B cell (primary cell): ENCODE results near the gene PLA2G4C. TPM values are rescaled to one million over a fixed set of nuclear protein-coding genes. Genes with fewer than 3 reads are reported as not detected.

Experiments used
- ATAC-seq: fragments of 200-7000 bp; cut with Tn5 transposase; one replicate; pipeline ENCODE4 v1.10.0; 2021; ENCODE audit warnings: low read depth, mild to moderate bottlenecking, moderate number of reproducible peaks, moderate library complexity
- CTCF ChIA-PET: fragments of 350-600 bp; sonication (Branson Sonifier 250); formaldehyde crosslinking; loops from one replicate; lab custom pipeline; 2021; ENCODE audit warnings: antibody characterized with exemption, inconsistent platforms; lab: Charles Lee
- POLR2A ChIA-PET: fragments of 350-600 bp; sonication (Branson Sonifier 250); formaldehyde crosslinking; loops from one replicate; lab custom pipeline; 2021; ENCODE audit warnings: antibody characterized with exemption; lab: Charles Lee
- DNase-seq: peaks from one replicate; pipeline ENCODE4 v3.0.0; 2013
- H2AFZ ChIP-seq: 2 replicates; pipeline ENCODE4 v1.6.1; 2012; ENCODE audit warnings: mild to moderate bottlenecking, low read depth, low read length; ENCODE audit not compliant: insufficient read depth, poor library complexity, severe bottlenecking
- H3K27ac ChIP-seq, 2 donors: 1 replicate in 1 of 2; 2 replicates in 1 of 2; pipeline ENCODE4 v1.5.1; 2012 to 2013; ENCODE audit warnings: low read length in 2 of 2, mild to moderate bottlenecking in 2 of 2, moderate library complexity in 1 of 2
- H3K27me3 ChIP-seq, 4 experiments: fragments of 200-600 bp in 1 of 4; sonication (generic) in 1 of 4; replicated peaks in 1 of 4; 1 replicate in 2 of 4; 2 replicates in 2 of 4; pipeline versions ENCODE4 v1.6.1 to v1.7.0; 2013 to 2016; ENCODE audit warnings: low read length in 3 of 4, mild to moderate bottlenecking in 2 of 4, mixed read lengths in 1 of 4, moderate library complexity in 1 of 4; ENCODE audit not compliant: insufficient read depth in 4 of 4, control insufficient read depth in 3 of 4; ENCODE audit errors: control extremely low read depth in 1 of 4
- H3K36me3 ChIP-seq, 2 experiments: replicated peaks in 1 of 2; 1 replicate in 1 of 2; 2 replicates in 1 of 2; pipeline versions ENCODE4 v1.6.1 to v1.7.1; 2013; ENCODE audit warnings: low read length in 1 of 2; ENCODE audit not compliant: insufficient read depth in 2 of 2, control insufficient read depth in 1 of 2; ENCODE audit errors: control extremely low read depth in 1 of 2, extremely low read depth in 1 of 2
- H3K4me1 ChIP-seq, 2 donors: fragments of 200-600 bp in 1 of 2; sonication (generic) in 1 of 2; 1 replicate in 1 of 2; 2 replicates in 1 of 2; pipeline versions ENCODE4 v1.5.1 to v1.6.1; 2013 to 2017; ENCODE audit warnings: low read length in 2 of 2; ENCODE audit not compliant: control insufficient read depth in 2 of 2, insufficient read depth in 2 of 2
- H3K4me2 ChIP-seq: replicated peaks from 2 replicates; pipeline ENCODE3; 2012; ENCODE audit warnings: mild to moderate bottlenecking, low read depth, low read length; ENCODE audit not compliant: poor library complexity, severe bottlenecking
- H3K4me3 ChIP-seq, 5 experiments: fragments of 200-600 bp in 1 of 5; sonication (generic) in 1 of 5; 1 replicate in 3 of 5; 2 replicates in 2 of 5; pipeline versions ENCODE4 v1.5.1 to v1.7.0; 2011 to 2016; ENCODE audit warnings: low read length in 4 of 5, mild to moderate bottlenecking in 4 of 5, low read depth in 2 of 5, control low read depth in 1 of 5, moderate library complexity in 1 of 5; ENCODE audit not compliant: insufficient read depth in 1 of 5; ENCODE audit errors: control extremely low read depth in 1 of 5, extremely low read depth in 1 of 5
- H3K79me2 ChIP-seq: fragments of 200-600 bp; sonication (generic); one replicate; pipeline ENCODE4 v1.6.0; 2016; ENCODE audit warnings: low read length; ENCODE audit not compliant: control insufficient read depth, insufficient read depth
- H3K9ac ChIP-seq: fragments of 200-600 bp; sonication (generic); 2 replicates; pipeline ENCODE4 v1.6.1; 2017; ENCODE audit warnings: mild to moderate bottlenecking, low read length, moderate library complexity
- H3K9me3 ChIP-seq, 3 donors: one replicate each; pipeline versions ENCODE4 v1.6.1 to v1.7.1; 2013; ENCODE audit warnings: low read length in 2 of 3; ENCODE audit not compliant: control insufficient read depth in 2 of 3, insufficient read depth in 1 of 3; ENCODE audit errors: control extremely low read depth in 1 of 3
- H4K20me1 ChIP-seq: 2 replicates; pipeline ENCODE4 v1.6.0; 2012; ENCODE audit warnings: mild to moderate bottlenecking, low read length; ENCODE audit not compliant: insufficient read depth, control insufficient read depth, poor library complexity, severe bottlenecking
- H3K27ac Mint-ChIP-seq: one replicate; pipeline ENCODE4 v1.8.0; 2021; ENCODE audit warnings: mixed read lengths
- H3K27me3 Mint-ChIP-seq: one replicate; pipeline ENCODE4 v1.8.0; 2021; ENCODE audit warnings: mixed read lengths
- H3K4me1 Mint-ChIP-seq: one replicate; pipeline ENCODE4 v1.8.0; 2021; ENCODE audit warnings: mixed read lengths
- H3K4me3 Mint-ChIP-seq: one replicate; pipeline ENCODE4 v1.8.0; 2021; ENCODE audit warnings: mixed read lengths
- H3K9me3 Mint-ChIP-seq: one replicate; pipeline ENCODE4 v1.8.0; 2022; ENCODE audit warnings: mixed read lengths; ENCODE audit not compliant: insufficient read depth
- EZH2 ChIP-seq: IDR thresholded peaks from 2 replicates; pipeline ENCODE4 v1.6.1; 2012; ENCODE audit warnings: borderline replicate concordance, low read depth, mild to moderate bottlenecking, moderate library complexity, low read length; ENCODE audit not compliant: insufficient read depth, poor library complexity, severe bottlenecking
- WGBS: methylation state at CpG from one replicate; pipeline ENCODE4 v1.1.5; 2013; ENCODE audit warnings: missing lambda C conversion rate; ENCODE audit not compliant: insufficient coverage; 5-methylcytosine and 5-hydroxymethylcytosine counted together
- intact Hi-C: fragments of 100-400 bp; cut with micrococcal nuclease; formaldehyde crosslinking; loops from one replicate; pipeline ENCODE4 v1.10.0; 2022
- polyA plus RNA-seq: library from polyadenylated mRNA; depleted of rRNA; stranded (reverse); fragments of >200 nt; gene quantifications from 2 replicates; pipeline ENCODE4 v1.2.3, GENCODE V29; 2012
- total RNA-seq, 2 donors: library from RNA; stranded (reverse); fragments of 120-200 nt in 1 of 2; gene quantifications; 1 replicate in 1 of 2; 2 replicates in 1 of 2; pipeline versions ENCODE4 v1.2.3 to v1.2.4, GENCODE V29; 2013 to 2022
- TF ChIP-seq, protein P1 (sequence below): fragments of 200-600 bp; IDR thresholded peaks from one replicate; pipeline ENCODE4 v1.8.0; 2022; ENCODE audit warnings: antibody characterized with exemption, mild to moderate bottlenecking

PLA2G4C gene
- total and polyA plus RNA-seq, 2 donors (not counting 1 experiment from before 2014, with no cell fraction given): 11.1 to 12.3 TPM

DNA sequence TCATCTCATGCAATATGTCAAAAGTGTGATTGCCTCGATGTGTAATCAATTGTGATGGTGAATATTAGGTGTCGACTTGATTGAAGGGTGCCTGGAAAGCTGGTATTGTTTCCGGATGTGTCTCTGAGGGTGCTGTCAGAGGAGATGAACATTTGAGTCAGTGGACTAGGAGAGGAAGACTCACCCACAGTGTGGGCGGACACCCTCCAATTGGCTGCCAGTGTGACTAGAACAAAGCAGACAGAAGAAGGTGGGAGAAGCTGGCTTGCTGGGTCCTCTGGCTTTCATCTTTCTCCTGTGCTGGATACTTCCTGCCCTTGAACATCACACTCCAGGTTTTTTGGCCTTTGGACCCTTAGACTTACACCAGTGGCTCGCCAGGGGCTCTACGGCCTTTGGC is 51.3 kb downstream of the PLA2G4C start:
- no peaks in the 10 kb centered on the region for H4K20me1 ChIP-seq
- ChIA-PET CTCF (no interaction called here), POLR2A (no interaction called here)
- no peak overlapping the region for H3K27ac Mint-ChIP-seq
- ATAC-seq (no peak), DNase-seq (no peak)
- H3K27me3 Mint-ChIP-seq: peaks cover 9% of the 10 kb centered on the region
- no peaks in the 10 kb centered on the region for H3K9me3 Mint-ChIP-seq
- 96% methylated on average over 4 of the region's 6 CpGs for WGBS
- H3K9me3 ChIP-seq: no peaks in the 10 kb centered on the region
- H3K27me3 ChIP-seq: peaks cover 0 to 2% (median 0%) of the 10 kb centered on the region in 4 experiments
- H3K4me3 ChIP-seq: no peak overlapping the region
- H3K27ac ChIP-seq: no peak overlapping the region
- no peaks in the 10 kb centered on the region for H3K36me3 ChIP-seq
- no peak overlapping the region for H2AFZ ChIP-seq
- H3K9ac ChIP-seq: no peak overlapping the region
- H3K4me1 ChIP-seq: no peaks in the 10 kb centered on the region
- TF ChIP-seq EZH2: no peak
- TF ChIP-seq, protein P1, sequence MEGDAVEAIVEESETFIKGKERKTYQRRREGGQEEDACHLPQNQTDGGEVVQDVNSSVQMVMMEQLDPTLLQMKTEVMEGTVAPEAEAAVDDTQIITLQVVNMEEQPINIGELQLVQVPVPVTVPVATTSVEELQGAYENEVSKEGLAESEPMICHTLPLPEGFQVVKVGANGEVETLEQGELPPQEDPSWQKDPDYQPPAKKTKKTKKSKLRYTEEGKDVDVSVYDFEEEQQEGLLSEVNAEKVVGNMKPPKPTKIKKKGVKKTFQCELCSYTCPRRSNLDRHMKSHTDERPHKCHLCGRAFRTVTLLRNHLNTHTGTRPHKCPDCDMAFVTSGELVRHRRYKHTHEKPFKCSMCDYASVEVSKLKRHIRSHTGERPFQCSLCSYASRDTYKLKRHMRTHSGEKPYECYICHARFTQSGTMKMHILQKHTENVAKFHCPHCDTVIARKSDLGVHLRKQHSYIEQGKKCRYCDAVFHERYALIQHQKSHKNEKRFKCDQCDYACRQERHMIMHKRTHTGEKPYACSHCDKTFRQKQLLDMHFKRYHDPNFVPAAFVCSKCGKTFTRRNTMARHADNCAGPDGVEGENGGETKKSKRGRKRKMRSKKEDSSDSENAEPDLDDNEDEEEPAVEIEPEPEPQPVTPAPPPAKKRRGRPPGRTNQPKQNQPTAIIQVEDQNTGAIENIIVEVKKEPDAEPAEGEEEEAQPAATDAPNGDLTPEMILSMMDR: no peak
- H3K79me2 ChIP-seq: no peaks in the 10 kb centered on the region
- no peaks in the 10 kb centered on the region for H3K4me1 Mint-ChIP-seq
- H3K4me2 ChIP-seq: no peak overlapping the region
- no peak overlapping the region for H3K4me3 Mint-ChIP-seq
- intact Hi-C loops: no loop called here

DNA sequence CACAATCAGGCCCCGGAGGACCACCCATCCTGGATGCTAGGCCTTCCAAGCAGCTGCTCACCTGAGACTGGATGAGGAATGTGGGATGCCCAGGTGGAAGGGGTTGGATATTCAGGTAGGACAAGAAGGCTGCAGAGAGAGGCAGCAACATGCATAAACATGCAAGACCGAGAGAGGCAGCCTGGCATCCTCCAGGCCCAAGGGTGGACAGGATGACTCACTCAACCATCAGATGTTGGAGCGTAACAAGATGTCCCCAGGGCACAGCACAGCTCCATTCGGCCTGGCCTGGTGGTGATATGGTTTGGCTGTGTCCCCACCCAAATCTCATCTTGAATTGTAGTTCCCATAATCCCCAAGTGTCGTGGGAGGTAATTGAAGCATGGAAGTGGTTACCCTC is 56.8 kb downstream of the PLA2G4C start:
- Histone ChIP-seq H4K20me1 (no peaks in the 10 kb centered on the region), H3K27ac (no peak overlapping the region), H3K4me2 (no peak overlapping the region), H3K27me3 (no peaks in the 10 kb centered on the region), H3K9ac (no peak overlapping the region), H2AFZ (no peak overlapping the region), H3K4me1 (no peaks in the 10 kb centered on the region), H3K36me3 (no peaks in the 10 kb centered on the region), H3K4me3 (no peak overlapping the region), H3K9me3 (peaks cover 0 to 11% (median 0%) of the 10 kb centered on the region in 3 donors), H3K79me2 (no peaks in the 10 kb centered on the region)
- 96% methylated on average over 2 of the region's 5 CpGs for WGBS
- Mint-ChIP-seq H3K9me3 (no peaks in the 10 kb centered on the region), H3K27ac (no peak overlapping the region), H3K27me3 (no peaks in the 10 kb centered on the region), H3K4me3 (no peak overlapping the region), H3K4me1 (no peaks in the 10 kb centered on the region)
- DNase-seq: no peak
- no peak for TF ChIP-seq EZH2
- TF ChIP-seq, protein P1: no peak
- ChIA-PET CTCF (no interaction called here), POLR2A (no interaction called here)
- intact Hi-C loops: no loop called here
- ATAC-seq: no peak
